Coronary artery (tissue), 2 donors: ENCODE results near the gene TOP1.
A peak's percentile ranks its signal among the peaks of the same experiment; 100 is the strongest.
"Not testable (repeated sequence)": the region's sequence is repeated elsewhere in the genome, so short reads cannot be mapped to it uniquely, and the experiment has no call there.

ENCODE experiments used
- DNase-seq: peaks from one replicate; pipeline ENCODE4 v3.0.0-alpha.2; 2017; ENCODE audit warnings: low spot score
- H3K27ac ChIP-seq, 2 donors: fragments of 200-600 bp; sonication (generic); one replicate each; pipeline ENCODE4 v1.5.1; 2016 to 2019
- H3K4me3 ChIP-seq: fragments of 200-600 bp; sonication (generic); 2 replicates; pipeline ENCODE4 v1.5.1; 2016; ENCODE audit warnings: mild to moderate bottlenecking, moderate library complexity
- TF ChIP-seq, protein P1 (sequence below): fragments of 200-600 bp; sonication (generic); IDR thresholded peaks from one replicate; pipeline ENCODE4 v1.5.1; 2019; ENCODE audit warnings: antibody characterized with exemption

TOP1 gene

DNA sequence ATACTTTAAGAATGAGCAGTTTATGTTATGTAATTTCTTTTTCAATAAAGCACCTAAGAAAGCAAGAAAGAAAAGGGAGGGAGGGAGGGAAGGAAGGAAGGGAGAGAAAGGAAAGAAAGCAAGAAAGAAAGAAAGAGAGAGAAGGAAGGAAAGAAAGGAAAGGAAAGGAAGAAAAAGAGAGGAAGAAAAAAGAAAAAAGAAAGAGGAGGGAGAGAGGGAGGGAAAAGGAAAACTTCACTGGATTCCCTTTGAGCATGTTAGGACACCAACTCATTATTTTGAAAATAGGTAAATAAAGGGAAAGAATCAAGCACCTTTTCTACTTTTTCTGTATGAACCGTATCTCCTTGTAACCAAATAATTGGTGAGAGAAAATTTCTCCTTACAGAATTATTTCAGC lies 32.3 kb upstream of the TOP1 start:
- H3K4me3 ChIP-seq: no peak overlapping the region
- TF ChIP-seq, protein P1, sequence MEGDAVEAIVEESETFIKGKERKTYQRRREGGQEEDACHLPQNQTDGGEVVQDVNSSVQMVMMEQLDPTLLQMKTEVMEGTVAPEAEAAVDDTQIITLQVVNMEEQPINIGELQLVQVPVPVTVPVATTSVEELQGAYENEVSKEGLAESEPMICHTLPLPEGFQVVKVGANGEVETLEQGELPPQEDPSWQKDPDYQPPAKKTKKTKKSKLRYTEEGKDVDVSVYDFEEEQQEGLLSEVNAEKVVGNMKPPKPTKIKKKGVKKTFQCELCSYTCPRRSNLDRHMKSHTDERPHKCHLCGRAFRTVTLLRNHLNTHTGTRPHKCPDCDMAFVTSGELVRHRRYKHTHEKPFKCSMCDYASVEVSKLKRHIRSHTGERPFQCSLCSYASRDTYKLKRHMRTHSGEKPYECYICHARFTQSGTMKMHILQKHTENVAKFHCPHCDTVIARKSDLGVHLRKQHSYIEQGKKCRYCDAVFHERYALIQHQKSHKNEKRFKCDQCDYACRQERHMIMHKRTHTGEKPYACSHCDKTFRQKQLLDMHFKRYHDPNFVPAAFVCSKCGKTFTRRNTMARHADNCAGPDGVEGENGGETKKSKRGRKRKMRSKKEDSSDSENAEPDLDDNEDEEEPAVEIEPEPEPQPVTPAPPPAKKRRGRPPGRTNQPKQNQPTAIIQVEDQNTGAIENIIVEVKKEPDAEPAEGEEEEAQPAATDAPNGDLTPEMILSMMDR: no peak

DNA sequence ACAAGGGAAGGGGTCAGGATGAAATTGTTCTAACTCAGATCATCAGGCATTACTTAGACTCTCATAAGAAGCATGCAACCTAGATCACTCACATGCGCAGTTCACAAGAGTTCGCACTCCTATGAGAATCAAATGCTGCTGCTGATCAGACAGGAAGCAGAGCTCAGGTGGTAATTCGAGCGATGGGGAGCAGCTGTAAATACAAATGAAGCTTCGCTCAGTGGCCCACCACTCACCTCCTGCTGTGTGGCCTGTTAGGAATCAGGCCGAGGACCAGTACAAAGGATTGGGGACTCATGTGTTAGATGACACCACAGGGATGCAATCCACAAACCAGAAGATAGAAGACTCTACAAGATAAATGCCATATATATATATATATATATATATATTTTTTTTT lies 31.5 kb upstream of the TOP1 start:
- Histone ChIP-seq H3K4me3 (no peak overlapping the region), H3K27ac (no peak overlapping the region)
- TF ChIP-seq, protein P1: no peak
- DNase-seq: no peak

More for the DNA sequence above, 32.3 kb upstream of the TOP1 start:
- no peak overlapping the region for H3K27ac ChIP-seq
- DNase-seq: no peak

DNA sequence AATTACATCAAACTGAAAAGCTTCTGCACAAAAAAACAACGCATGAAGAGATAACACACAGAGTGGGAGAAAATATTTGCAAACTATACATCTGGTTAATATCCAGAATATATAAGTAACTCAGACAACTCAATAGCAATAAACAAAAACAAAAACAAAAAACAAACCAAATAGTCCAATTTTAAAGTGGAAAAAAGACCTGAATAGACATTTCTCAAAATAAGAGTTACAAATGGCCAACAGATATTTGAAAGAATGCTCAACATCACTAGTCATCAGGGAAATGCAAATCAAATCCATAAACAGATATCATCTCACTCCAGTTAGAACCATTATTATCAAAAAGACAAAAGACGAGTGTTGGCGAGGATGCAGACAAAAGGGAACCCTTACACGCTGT lies 28.8 kb upstream of the TOP1 start:
- no peak overlapping the region for H3K27ac ChIP-seq
- H3K4me3 ChIP-seq: no peak overlapping the region
- TF ChIP-seq, protein P1: no peak
- DNase-seq: no peak

DNA sequence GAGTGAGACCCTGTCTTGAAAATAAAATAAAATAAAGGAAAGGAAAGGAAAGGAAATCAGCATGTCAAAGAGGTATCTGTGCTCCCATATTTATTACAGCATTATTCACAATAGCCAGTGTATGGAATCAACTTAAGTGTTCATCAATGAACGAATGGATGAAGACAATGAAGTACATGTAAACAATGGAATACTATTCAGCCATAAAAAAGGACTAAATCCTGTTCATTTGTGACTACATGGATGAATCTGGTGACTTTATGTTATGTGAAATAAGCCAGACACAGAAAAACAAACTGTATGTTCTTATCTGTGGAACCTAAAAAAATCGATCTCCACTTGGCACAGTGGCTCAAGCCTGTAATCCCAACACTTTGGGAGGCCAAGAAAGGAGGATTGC lies 28.0 kb upstream of the TOP1 start:
- DNase-seq: no peak
- no peak overlapping the region for H3K27ac ChIP-seq
- no peak overlapping the region for H3K4me3 ChIP-seq
- TF ChIP-seq, protein P1: no peak

DNA sequence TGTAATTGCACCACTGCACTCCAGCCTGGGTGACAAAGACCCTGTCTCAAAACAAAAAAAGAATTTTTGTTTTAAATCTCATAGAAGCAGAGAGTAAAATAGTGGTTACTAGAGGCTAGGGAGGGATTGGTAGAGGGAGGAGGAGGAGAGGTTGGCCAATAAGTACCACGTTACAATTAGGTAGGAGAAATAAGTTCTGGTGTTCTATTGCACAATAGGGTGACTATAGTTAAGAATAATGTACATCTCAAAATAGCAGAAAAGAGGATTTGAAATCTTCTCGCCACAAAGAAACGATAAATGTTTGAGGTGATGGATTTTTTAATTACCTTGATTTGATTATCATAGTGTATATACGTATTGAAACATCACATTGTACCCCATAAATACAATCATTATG lies 27.1 kb upstream of the TOP1 start:
- no peak overlapping the region for H3K27ac ChIP-seq
- TF ChIP-seq, protein P1: no peak
- H3K4me3 ChIP-seq: no peak overlapping the region
- no peak for DNase-seq

DNA sequence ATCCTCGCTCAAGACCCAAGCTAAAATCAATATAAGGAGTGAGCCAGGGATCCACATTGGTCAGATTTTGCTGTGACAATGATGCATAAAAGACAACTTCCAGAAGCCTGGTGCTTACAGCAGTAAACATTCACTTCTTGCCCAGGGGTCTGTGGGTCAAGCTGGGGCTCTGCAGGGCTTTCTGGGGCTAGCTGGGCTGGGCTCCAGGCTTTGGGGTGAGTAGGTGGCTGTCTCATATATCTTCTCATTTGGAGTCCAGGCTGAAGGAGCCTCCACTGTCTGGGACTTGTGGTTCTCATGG lies 25.8 kb upstream of the TOP1 start:
- no peak for DNase-seq
- peak overlapping the region in 1 of 2 donors; percentile 78 for H3K27ac ChIP-seq
- TF ChIP-seq, protein P1: no peak
- no peak overlapping the region for H3K4me3 ChIP-seq

DNA sequence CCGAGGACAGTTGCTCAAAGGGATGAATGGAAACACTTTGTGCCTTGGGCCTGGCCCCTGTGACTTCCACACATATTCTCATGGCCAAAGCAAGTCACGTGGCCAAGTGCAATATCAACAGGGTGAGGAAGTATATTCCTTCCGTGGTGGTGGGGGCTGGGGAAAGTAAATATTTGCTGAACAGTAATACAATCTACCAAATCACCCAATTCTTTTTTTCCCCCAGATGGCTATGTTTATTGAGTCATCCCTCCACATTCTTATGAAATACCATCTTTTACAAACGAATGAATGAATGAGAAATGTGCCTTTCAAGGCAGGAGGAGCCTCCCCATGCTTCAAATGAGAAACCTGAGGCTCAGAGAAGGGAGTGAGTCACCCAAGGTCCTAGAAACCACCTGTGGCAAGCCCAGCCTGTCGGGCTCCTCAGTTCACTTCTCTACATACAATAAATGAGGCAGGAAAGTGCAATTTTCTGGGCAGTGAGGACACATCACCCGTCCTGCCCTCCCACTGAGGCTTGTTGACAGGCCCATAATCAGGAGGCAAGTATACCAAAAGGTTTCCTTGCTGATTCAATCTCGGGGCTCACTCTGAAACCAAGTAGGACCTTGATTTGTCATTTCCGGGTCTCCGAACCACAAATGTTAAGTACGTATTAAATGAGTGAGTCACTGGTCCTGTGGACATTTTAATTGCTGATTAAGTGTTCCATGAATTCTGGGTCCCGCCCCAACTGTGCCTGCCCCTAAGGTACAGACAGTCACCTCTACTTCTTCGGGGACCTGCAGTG lies 25.3 kb upstream of the TOP1 start:
- DNase-seq: no peak
- TF ChIP-seq, protein P1: no peak
- peak overlapping the region; percentile 37 to 78 for H3K27ac ChIP-seq
- no peak overlapping the region for H3K4me3 ChIP-seq

DNA sequence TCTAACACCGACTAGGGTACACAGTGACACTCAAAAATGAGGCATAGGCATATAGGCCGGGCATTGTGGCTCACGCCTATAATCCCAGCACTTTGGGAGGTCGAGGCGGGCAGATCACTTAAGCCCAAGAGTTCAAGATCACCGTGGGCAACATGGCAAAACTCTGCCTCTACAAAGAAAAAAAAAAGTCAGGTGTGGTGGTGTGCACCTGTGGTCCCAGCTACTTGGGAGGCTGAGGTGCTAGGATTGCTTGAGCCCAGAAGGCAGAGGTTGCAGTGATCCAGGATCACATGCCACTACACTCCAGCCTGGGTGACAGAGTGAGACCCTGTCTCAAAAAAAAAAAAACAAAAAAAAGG lies 24.7 kb upstream of the TOP1 start:
- H3K4me3 ChIP-seq, DNase-seq: not testable (repeated sequence)
- peak overlapping the region in 1 of 2 donors; percentile 78 for H3K27ac ChIP-seq
